GM19099 (cell line): ENCODE data around the gene ATG16L1.

ENCODE experiments used
- POLR2A ChIP-seq: IDR thresholded peaks from 3 replicates; pipeline ENCODE4 v1.6.1; 2011; ENCODE audit warnings: low read depth; ENCODE audit not compliant: insufficient read length; ENCODE audit errors: extremely low read depth

The ATG16L1 gene

DNA sequence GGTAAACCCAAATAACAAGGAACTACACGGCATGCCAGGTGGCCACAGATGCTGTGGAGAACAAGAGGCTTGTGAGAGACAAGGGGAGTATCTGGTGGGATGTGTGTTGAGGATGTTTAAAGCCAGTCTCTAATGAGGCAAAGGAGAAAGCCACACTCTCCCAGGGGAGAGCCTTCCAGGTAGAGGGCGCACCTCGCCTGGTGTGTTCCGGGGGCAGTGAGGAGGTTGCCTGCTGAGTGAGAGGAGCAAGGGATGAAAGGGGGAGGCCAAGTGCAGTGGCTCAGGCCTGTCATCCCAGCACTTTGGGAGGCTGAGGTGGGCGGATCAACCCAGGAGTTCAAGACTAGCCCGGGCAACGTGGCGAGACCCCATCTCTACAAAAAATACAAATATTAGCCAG, 72.4 kb downstream of the ATG16L1 start:
- TF ChIP-seq POLR2A: no peak

DNA sequence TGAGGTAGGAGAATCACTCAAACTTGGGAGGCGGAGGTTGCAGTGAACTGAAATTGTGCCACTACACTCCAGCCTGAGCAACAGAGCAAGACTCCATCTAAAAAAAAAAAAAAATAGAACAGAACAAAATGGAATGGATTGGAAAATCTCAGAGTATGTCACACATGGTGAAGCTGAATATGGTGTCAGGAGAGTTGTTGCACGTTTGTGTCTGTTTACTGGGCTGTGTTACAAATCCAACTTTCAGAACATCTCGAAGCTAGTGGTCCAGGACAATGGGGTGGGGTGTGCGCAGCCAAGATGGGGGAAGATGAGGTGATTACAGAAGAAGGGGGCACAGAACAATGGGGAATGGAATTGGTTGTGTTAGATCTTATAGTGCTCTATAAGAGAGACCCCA, 73.8 kb downstream of the ATG16L1 start:
- TF ChIP-seq POLR2A: no peak

GRCh38 chr2:233325814-233326213, 74.3 kb downstream of the ATG16L1 start:
- TF ChIP-seq POLR2A: no peak

DNA sequence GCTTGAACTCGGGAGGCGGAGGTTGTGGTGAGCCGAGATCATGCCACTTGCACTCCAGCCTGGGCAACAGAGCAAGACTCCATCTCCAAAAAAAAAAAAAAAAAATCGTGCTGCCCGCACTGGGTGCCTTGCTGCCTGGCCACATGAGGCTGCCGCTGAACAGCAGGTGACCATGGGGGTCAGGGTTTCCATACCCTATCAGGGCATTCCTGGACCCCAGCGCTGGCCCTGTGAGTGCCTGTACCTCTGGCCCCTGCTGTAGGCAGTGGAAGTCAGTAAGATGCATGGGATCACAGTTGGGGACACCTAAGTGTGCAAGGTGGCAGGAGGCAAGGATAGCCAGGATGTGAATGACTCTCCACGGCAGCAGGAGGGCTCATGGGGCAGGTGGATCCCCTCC, 75.0 kb downstream of the ATG16L1 start:
- TF ChIP-seq POLR2A: no peak

- TF ChIP-seq POLR2A: no peak
Measured at GRCh38 chr2:233328922-233329321, 77.4 kb downstream of the ATG16L1 start.

GRCh38 chr2:233329489-233330135, 78.1 kb downstream of the ATG16L1 start:
- no peak for TF ChIP-seq POLR2A

DNA sequence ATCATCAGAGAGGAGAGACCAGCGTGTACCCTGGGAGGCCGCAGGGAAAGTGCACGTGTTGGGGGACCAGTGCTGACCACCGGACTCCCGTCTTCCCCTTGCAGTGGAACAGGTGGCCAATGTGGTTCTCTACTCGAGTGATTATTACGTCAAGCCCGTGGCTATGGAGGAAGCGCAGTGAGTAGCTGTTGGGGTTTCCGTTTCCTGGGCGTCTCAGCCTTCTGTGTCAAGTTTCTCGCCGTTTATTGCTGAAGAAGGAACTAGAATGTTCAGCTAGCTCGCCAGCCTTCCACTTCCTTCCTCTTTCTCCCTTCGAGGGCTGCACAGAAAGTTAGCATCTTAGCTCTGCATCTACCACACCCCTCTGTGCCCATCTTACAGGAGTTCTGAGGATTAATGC, 80.1 kb downstream of the ATG16L1 start:
- TF ChIP-seq POLR2A: no peak

DNA sequence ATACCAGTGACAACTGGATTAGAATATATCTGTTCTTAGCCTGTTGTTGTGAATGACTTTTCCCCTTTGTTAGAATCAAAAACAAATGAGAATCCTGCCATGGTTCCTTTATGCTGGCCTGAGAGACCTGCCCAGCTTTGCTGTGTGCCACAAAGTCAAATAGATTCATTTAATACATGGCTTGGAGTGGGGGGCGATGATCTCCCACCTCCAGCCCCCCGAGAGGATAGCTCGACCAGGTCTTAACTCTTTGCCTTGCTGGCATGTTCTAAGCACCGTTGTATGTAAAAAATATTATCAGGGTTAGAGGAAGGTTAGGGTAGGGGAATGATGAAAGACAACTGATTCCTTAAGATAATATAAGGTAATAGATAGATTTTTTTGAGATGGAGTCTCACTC, 80.7 kb downstream of the ATG16L1 start:
- TF ChIP-seq POLR2A: no peak

- TF ChIP-seq POLR2A: no peak
Measured at GRCh38 chr2:233334915-233335314, 83.4 kb downstream of the ATG16L1 start.

GRCh38 chr2:233336541-233336940, 85.1 kb downstream of the ATG16L1 start:
- TF ChIP-seq POLR2A: no peak

DNA sequence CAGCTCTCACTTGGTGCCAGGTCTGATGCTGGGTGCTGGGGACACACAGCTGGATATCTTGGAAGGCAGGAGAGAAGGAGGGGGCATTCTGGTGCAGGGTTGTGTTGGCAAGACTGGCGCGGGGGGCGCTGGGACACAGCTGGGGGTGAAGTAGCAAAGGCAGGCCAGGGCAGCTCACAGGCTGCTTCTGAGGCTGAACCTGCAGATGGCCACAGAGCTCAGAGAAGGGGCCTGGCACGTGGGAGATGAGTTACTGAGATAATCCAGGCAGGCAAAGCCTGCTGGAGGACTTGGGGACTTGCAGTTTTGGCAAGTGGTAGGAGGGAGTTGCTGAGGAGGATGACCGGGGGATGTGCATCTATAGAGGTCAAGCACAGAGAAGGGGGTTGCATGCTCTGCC, 86.6 kb downstream of the ATG16L1 start:
- no peak for TF ChIP-seq POLR2A

- no peak for TF ChIP-seq POLR2A
Measured at GRCh38 chr2:233338812-233339368, 87.4 kb downstream of the ATG16L1 start.

GRCh38 chr2:233339427-233339826, 88.0 kb downstream of the ATG16L1 start:
- TF ChIP-seq POLR2A: no peak

GRCh38 chr2:233341296-233341695, 89.8 kb downstream of the ATG16L1 start:
- TF ChIP-seq POLR2A: no peak

DNA sequence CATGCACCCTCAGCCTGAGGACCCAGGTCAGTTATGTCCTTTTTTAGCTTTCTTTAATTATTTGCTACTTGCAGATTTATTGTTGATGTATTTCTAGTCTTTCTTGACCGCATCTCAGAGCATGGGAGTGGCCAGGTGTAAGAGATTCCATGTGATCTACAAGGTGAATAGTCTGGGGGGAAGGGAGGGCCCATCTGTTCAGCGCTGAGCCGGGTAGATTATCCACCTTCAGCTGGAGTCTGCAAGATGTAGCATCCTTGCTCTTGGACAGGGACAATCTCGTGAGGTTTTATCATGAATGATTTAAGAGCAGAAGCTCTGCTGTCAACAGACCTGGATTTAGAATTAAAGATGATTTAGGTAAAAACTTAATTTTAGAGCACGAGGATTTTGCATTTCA, 90.8 kb downstream of the ATG16L1 start:
- no peak for TF ChIP-seq POLR2A

- TF ChIP-seq POLR2A: no peak
Measured at GRCh38 chr2:233343171-233343705, 91.8 kb downstream of the ATG16L1 start.
